A673 (cell line): ENCODE data around the gene NEU4. TPM values are rescaled to one million over a fixed set of nuclear protein-coding genes. Genes with fewer than 3 reads are reported as not detected.

Experiments used
- BruUV-seq: library from RNA; stranded (reverse); fragments of 400-500 nt; replicated peaks from 2 replicates; lab custom pipeline; 2021; lab: Mats Ljungman, UMichigan
- CTCF ChIA-PET: fragments of 300-600 bp; sonication (Branson Sonifier 250); formaldehyde crosslinking; loops from one replicate; lab custom pipeline; 2022; ENCODE audit warnings: antibody characterized with exemption; lab: Charles Lee
- POLR2A ChIA-PET: fragments of 300-600 bp; sonication (Branson Sonifier 250); formaldehyde crosslinking; loops from one replicate; lab custom pipeline; 2022; ENCODE audit warnings: antibody characterized with exemption; ENCODE audit not compliant: low non-redundant PET; lab: Charles Lee
- DNase-seq: peaks from one replicate; pipeline ENCODE4 v3.0.0-alpha.2; 2015; ENCODE audit warnings: low spot score
- H3K27ac ChIP-seq: fragments of 200-600 bp; sonication (generic); 2 replicates; pipeline ENCODE4 v1.5.1; 2016; ENCODE audit warnings: mixed run types, low read depth, mild to moderate bottlenecking, mixed read lengths, antibody characterized with exemption, low read length; ENCODE audit not compliant: poor library complexity, severe bottlenecking
- H3K27me3 ChIP-seq: fragments of 200-600 bp; sonication (generic); replicated peaks from 2 replicates; pipeline ENCODE4 v1.6.1; 2017; ENCODE audit warnings: mixed run types, low read depth, mild to moderate bottlenecking, mixed read lengths, antibody characterized with exemption, low read length; ENCODE audit not compliant: insufficient read depth, poor library complexity
- H3K36me3 ChIP-seq: fragments of 200-600 bp; sonication (generic); 2 replicates; pipeline ENCODE4 v1.6.1; 2016; ENCODE audit warnings: mixed run types, mild to moderate bottlenecking, mixed read lengths, antibody characterized with exemption, low read length; ENCODE audit not compliant: insufficient read depth, poor library complexity, severe bottlenecking
- H3K4me1 ChIP-seq: fragments of 200-600 bp; sonication (generic); 2 replicates; pipeline ENCODE4 v1.6.1; 2017; ENCODE audit warnings: mixed run types, mild to moderate bottlenecking, mixed read lengths, antibody characterized with exemption, low read length; ENCODE audit not compliant: insufficient read depth, poor library complexity, severe bottlenecking
- H3K4me3 ChIP-seq: fragments of 200-600 bp; sonication (generic); 2 replicates; pipeline ENCODE4 v1.5.1; 2016; ENCODE audit warnings: low read depth, mixed run types, mild to moderate bottlenecking, mixed read lengths, low read length; ENCODE audit not compliant: poor library complexity, severe bottlenecking
- H3K9me3 ChIP-seq: fragments of 200-600 bp; sonication (generic); 2 replicates; pipeline ENCODE4 v1.6.1; 2016; ENCODE audit warnings: mixed run types, low read depth, mild to moderate bottlenecking, mixed read lengths, antibody characterized with exemption, low read length; ENCODE audit not compliant: poor library complexity, severe bottlenecking
- EZH2 ChIP-seq: fragments of 200-600 bp; sonication (generic); IDR thresholded peaks from 2 replicates; pipeline ENCODE4 v1.6.1; 2017; ENCODE audit warnings: borderline replicate concordance, low read depth, mild to moderate bottlenecking, mixed read lengths, antibody characterized with exemption, low read length; ENCODE audit not compliant: poor library complexity, severe bottlenecking
- intact Hi-C: fragments of 100-400 bp; cut with micrococcal nuclease; formaldehyde crosslinking; loops from one replicate; pipeline ENCODE4 v1.10.0; 2022; ENCODE audit not compliant: unreplicated experiment
- total RNA-seq: library from RNA; stranded (reverse); gene quantifications from 2 replicates; pipeline ENCODE4 v1.2.3, GENCODE V29; 2021
- TF ChIP-seq, protein P1 (sequence below): fragments of 300-800, 200-600 bp; sonication (generic); conservative IDR thresholded peaks from 2 replicates; pipeline ENCODE4 v1.5.1; 2017; ENCODE audit warnings: low read depth, mild to moderate bottlenecking, antibody characterized with exemption, low read length, moderate library complexity, mixed read lengths

NEU4 gene
- total RNA-seq, 1 experiment from 2014 or later: 48.4 TPM

DNA sequence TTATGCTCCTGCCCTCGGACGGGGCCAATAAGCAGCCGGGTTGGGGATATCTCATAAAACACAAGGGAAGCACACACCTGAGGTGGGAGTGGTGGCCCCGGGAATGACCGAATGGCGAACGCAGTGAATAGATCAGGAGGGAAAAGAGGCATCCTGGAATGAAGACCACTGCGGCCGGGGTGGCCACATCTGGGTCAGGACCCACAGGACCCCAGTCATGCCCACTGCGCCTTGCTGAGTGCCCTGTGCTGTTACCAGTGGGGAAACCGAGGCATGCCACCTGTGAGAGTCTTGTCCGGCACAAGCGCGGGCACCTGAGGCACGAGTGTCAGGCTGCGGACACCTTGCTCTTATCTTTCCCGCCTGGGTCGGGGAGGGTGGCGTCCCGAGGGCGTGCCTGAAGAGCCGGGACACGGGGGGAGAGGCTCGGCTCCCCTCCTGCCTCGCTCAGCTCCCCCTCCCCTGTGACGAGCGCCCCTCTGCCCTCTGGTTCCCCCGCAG is 48.1 kb downstream of the NEU4 start:
- no peak for DNase-seq
- BruUV-seq: no TSS peak
- peak overlapping the region; percentile 37 for H3K27ac ChIP-seq
- no peaks in the 10 kb centered on the region for H3K27me3 ChIP-seq
- CTCF ChIA-PET: no interaction called here
- TF ChIP-seq, protein P1, sequence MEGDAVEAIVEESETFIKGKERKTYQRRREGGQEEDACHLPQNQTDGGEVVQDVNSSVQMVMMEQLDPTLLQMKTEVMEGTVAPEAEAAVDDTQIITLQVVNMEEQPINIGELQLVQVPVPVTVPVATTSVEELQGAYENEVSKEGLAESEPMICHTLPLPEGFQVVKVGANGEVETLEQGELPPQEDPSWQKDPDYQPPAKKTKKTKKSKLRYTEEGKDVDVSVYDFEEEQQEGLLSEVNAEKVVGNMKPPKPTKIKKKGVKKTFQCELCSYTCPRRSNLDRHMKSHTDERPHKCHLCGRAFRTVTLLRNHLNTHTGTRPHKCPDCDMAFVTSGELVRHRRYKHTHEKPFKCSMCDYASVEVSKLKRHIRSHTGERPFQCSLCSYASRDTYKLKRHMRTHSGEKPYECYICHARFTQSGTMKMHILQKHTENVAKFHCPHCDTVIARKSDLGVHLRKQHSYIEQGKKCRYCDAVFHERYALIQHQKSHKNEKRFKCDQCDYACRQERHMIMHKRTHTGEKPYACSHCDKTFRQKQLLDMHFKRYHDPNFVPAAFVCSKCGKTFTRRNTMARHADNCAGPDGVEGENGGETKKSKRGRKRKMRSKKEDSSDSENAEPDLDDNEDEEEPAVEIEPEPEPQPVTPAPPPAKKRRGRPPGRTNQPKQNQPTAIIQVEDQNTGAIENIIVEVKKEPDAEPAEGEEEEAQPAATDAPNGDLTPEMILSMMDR: no peak
- TF ChIP-seq EZH2: no peak
- intact Hi-C loops: no loop called here
- peaks cover 32% of the 10 kb centered on the region for H3K4me1 ChIP-seq
- H3K4me3 ChIP-seq: no peak overlapping the region
- POLR2A ChIA-PET: no interaction called here
- no peaks in the 10 kb centered on the region for H3K36me3 ChIP-seq
- H3K9me3 ChIP-seq: no peaks in the 10 kb centered on the region

DNA sequence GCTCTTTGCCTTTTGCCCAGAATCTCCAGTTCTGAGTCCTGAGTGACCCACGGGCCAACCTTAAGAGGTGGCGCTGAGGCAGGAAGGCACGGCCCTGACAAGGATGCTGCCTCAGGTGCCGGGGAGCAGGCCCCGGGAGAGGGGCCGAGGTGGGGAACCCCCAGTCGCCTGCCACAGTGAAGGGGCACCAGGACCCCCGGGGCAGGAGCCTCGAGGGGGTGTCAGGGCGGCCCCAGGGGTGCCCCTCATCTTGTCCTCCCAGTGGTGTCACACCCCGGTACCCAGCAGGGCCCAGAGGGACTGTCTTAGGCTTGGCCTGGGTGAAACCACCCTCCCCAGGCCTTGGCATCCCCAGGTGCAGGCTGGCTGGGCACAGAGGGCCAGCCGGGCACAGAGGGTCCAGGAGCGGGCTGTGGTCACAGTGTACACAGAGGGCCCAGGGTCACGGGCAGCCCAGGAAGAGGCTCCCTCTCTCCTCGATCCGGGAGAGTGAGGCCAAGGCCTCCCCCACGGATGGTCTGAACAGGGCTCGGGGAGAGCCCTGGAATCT is 48.7 kb downstream of the NEU4 start:
- Histone ChIP-seq H3K27ac (no peak overlapping the region), H3K27me3 (no peaks in the 10 kb centered on the region), H3K4me1 (peaks cover 32% of the 10 kb centered on the region), H3K9me3 (no peaks in the 10 kb centered on the region), H3K36me3 (no peaks in the 10 kb centered on the region), H3K4me3 (no peak overlapping the region)
- no TSS peak for BruUV-seq
- intact Hi-C loops: no loop called here
- ChIA-PET POLR2A (no interaction called here), CTCF (no interaction called here)
- DNase-seq: no peak
- TF ChIP-seq EZH2: no peak
- TF ChIP-seq, protein P1: no peak

DNA sequence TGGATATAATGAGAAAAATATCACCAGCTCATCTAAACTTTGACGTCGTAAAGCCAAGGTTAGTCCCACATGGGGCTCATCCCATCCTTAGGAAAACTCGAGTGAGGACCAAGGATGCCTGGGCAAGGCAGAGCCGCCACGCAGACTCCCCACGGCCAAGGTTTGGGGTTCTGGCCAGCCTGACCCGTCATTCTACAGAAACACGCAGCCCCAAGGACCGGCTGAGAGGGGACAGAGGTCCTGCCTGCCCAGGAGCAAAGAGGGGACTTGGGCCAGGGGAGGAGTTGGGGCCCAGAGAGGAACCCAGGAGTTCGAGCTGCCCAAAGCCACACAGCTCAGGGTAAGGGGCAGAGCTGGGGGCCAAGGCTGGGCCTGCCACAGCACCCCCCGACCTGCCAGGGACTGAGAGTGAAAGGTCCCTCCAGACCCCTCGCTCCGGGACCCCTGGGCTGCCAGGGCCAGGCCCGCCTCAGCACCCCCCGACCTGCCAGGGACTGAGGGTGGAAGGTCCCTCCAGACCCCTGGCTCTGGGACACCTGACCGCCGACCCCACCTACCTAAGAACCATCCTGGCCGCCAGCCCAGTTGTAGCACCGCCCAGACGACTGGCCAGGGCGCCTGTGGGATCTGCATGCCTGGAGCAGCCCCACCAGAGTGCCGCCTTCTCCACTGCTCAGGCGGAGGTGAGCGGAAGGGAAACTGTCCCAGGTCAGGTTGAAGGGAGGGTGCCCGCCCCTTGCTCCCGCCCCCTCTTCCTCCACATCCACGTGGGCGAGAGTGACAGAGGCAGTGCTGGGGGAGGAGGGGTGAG is 49.4 kb downstream of the NEU4 start, which contains the start of gene PDCD1:
TSS of gene PDCD1 (minus strand) at position 689 of the 811 bp plus-strand sequence. CDS start at position 633, 56 bp downstream.
- Histone ChIP-seq H3K27me3 (no peaks in the 10 kb centered on the region), H3K4me1 (peaks cover 33% of the 10 kb centered on the region), H3K36me3 (no peaks in the 10 kb centered on the region), H3K27ac (peak within 1 kb of the TSS; percentile 62), H3K9me3 (no peaks in the 10 kb centered on the region), H3K4me3 (no peak within 1 kb of the TSS)
- no peak for DNase-seq
- BruUV-seq: no TSS peak
- POLR2A ChIA-PET: no interaction called here
- CTCF ChIA-PET: no interaction called here
- TF ChIP-seq, protein P1: no peak
- no peak for TF ChIP-seq EZH2
- intact Hi-C loops: no loop called here
